A549 (cell line): ENCODE measurements around the gene ZGPAT.

Experiments
- CBX2 ChIP-seq: fragments of 200-600 bp; sonication (generic); IDR thresholded peaks from 2 replicates; pipeline ENCODE4 v1.6.1; 2016; ENCODE audit warnings: low read depth, mild to moderate bottlenecking, borderline replicate concordance
- CTCF ChIP-seq: fragments of >200 bp; sonication (Bioruptor Twin); formaldehyde crosslinking; IDR thresholded peaks from 3 replicates; pipeline ENCODE4 v1.5.1; 2016
- ELK1 ChIP-seq: fragments of 150-350 bp; IDR thresholded peaks from 2 replicates; pipeline ENCODE4 v1.6.1; 2014; ENCODE audit warnings: low read depth, mild to moderate bottlenecking, low read length
- EP300 ChIP-seq, 2 experiments: fragments of >200 bp; sonication (Bioruptor Twin); formaldehyde crosslinking; IDR thresholded peaks; 2 replicates in 1 of 2; 3 replicates in 1 of 2; pipeline ENCODE4 v1.6.1; 2016 to 2017
- JUN ChIP-seq, 2 experiments: fragments of >200 bp; sonication (Bioruptor Twin); formaldehyde crosslinking; IDR thresholded peaks; 2 replicates in 1 of 2; 3 replicates in 1 of 2; pipeline ENCODE4 v1.6.1; 2016 to 2017
- JUNB ChIP-seq: fragments of >200 bp; sonication (Bioruptor Twin); formaldehyde crosslinking; IDR thresholded peaks from 2 replicates; pipeline ENCODE4 v1.6.1; 2016
- KDM1A ChIP-seq: fragments of 200-600 bp; sonication (generic); IDR thresholded peaks from 2 replicates; pipeline ENCODE4 v1.6.1; 2016; ENCODE audit warnings: low read depth, mild to moderate bottlenecking
- MAX ChIP-seq: IDR thresholded peaks from 2 replicates; pipeline ENCODE4 v1.6.1; 2012
- MAZ ChIP-seq: fragments of 150-350 bp; IDR thresholded peaks from 2 replicates; pipeline ENCODE4 v1.6.1; 2014; ENCODE audit warnings: antibody characterized with exemption, low read depth, low read length, borderline replicate concordance
- POLR2A ChIP-seq: IDR thresholded peaks from 2 replicates; pipeline ENCODE4 v1.6.1; 2012; ENCODE audit warnings: mild to moderate bottlenecking, low read length
- RAD21 ChIP-seq, 2 experiments: fragments of >200 bp in 1 of 2; sonication (Bioruptor Twin) in 1 of 2; formaldehyde crosslinking in 1 of 2; IDR thresholded peaks in 1 of 2; conservative IDR thresholded peaks in 1 of 2; 2 replicates in 1 of 2; 3 replicates in 1 of 2; pipeline ENCODE4 v1.6.1; 2012 to 2018; ENCODE audit warnings: inconsistent platforms in 1 of 2
- RNF2 ChIP-seq: fragments of 200-600 bp; sonication (generic); IDR thresholded peaks from 2 replicates; pipeline ENCODE4 v1.6.1; 2016; ENCODE audit warnings: low read depth, mild to moderate bottlenecking, antibody characterized with exemption, moderate library complexity, borderline replicate concordance

- TF ChIP-seq CTCF (no peak), MAZ (no peak), JUN (IDR thresholded peaks at IDR 0.05) (no peak), MAX (no peak), POLR2A (no peak), EP300 (IDR thresholded peaks at IDR 0.05) (no peak), KDM1A (no peak), RAD21 (conservative IDR thresholded peaks at IDR 0.05 in 1 of 2, IDR thresholded peaks at IDR 0.05 in 1 of 2) (no peak), ELK1 (no peak), JUNB (no peak), RNF2 (no peak), CBX2 (no peak)
Observed at GRCh38 chr20:63695424-63696305, 12.2 kb upstream of the ZGPAT start.
